Right renal cortex interstitium (tissue), 3 donors: ENCODE data around the gene AOPEP. TPM values are rescaled to one million over a fixed set of nuclear protein-coding genes. Genes with fewer than 3 reads are reported as not detected.

Experiments used
- DNase-seq, 3 donors: peaks; one replicate each; pipeline ENCODE4 v3.0.0-alpha.2; 2013; ENCODE audit warnings: low read depth in 3 of 3, low spot score in 2 of 3
- polyA plus RNA-seq, 3 donors: library from polyadenylated mRNA; unstranded; fragments of 120-200 nt; gene quantifications; one replicate each; pipeline ENCODE4 v1.2.1, GENCODE V29; 2013; ENCODE audit not compliant: insufficient read length in 3 of 3

AOPEP gene
- polyA plus RNA-seq, 3 donors: 47.3 to 58.7 (median 51.8) TPM

DNA sequence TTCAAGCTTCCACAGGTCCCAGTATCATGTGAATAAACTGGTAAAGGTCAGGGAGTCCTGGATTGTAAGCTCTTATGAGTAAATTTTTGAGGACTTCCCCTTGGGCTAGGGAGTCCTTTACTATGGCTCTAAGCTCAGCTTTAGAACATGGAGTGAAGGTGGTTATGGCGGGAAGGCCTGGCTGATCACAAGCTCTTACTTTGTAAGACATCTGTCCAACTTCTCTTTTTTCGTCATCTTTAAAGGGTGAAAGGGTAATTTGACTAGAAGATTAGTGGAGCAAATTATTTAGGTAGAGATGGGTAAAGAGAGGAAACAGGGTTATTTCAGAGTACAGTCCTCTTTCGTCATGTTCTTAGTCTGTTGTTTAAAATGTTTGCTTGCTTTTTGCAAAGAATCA is 155.4 kb downstream of the AOPEP start:
- DNase-seq: no peak

DNA sequence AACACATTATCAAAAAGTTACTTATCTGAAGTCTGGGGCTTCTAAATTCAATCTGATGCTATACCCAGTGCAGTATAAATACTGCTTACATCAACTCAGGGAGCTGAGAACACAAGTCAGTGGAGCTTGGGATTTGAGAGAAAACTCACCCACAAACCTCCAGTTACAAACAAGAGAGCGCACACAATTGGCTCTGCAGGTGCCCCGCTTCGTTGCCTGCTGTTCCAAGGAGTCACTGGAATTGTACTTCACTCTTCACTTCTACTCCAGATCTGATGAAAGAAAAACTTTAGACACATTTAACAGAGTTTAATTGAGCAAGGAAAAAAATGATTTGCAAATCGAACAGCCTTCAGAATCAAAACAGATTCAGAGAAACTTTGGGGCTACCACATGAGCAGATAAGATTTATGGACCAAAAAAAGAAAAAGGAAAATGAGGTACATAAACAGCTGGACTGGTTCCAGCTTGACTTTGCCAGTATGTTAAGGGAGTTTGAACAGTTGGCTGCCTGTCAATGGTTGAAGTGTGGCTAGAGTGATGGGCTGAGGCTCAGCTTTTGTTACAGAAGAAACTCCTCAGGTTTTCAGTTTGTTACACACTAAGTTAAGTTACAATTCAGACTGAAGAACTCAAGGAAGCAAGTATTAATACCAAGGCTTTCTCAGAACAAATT is 156.6 kb downstream of the AOPEP start:
- no peak for DNase-seq

DNA sequence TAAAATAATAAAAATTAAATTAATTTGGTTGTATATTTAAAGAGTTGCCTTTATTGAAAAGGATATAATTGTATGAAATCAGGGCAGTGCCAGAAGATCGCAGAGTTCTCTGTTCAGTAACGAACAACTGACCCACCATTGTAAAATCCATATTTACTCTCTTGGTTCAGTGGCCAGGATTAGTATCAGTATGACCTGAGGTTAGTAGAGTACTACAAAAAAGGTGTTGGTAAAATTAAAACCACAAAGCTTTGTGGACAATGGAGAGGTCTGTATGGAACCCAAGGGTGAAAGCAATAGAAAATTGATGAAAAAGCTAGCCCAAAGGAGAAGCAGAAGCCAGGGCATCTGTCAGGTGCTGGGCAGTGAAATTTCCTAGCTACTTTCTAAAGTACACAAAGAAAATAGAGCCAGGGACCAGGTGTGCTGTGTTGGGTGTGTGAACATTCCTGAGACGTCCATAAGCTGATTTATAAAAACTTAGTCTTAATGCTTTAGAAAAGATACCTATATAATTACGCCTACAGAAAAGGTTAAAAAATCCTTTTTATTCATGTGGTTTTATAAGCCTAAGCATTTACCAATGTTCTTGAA is 159.5 kb downstream of the AOPEP start:
- DNase-seq: no peak

DNA sequence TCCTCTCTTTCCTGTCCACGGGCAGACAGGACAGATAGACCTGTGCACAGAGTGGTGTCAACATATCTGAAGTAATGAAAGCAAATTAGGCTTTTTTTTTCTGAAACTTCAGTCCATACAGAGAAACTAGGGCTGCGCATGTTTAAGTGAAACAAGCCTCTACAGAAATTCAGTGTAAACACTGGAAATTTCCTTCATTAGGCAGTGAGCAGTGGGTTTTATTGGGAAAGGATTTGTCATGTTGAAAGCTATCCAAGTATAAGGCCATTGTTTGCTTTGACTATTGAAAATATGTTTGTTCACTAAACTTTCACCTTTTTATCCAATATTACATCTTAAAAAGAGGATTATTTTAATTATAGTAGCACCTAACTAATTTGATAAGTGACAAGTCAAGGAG is 161.2 kb downstream of the AOPEP start:
- DNase-seq: no peak

DNA sequence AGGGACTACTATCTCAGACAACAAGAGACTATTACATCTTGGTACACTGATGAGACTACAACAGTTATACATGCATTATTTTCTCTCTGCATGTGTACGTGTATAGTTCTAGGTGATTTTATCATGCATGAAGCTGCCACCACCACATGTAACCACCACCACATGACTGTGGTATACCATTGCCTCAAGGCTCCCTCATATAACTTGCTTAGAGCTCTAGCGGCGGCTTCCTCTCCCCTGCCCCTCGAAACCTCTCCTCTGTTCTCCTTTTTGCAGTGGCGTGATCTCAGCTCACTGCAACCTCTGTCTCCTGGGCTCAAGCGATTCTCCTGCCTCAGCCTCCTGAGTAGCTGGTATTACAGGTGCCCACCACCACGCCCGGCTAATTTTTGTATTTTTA is 162.3 kb downstream of the AOPEP start:
- no peak for DNase-seq

DNA sequence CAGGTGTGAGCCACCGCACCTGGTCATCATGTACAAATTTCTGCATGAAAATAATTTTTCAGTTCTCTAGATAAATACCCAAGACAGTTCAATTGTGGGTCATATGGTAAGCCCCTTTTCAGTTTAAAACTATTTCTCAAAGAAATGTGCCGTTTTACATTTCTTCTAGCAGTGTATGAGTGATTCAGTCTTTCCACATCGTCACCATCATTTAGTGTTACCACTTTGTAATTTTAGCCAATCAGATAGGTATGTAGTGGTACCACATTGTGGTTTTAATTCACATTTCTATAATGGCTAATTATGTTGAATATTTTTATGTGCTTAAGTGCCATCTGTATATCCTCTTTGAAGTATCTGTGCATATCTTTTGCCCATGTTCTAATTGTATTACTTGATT is 163.1 kb downstream of the AOPEP start:
- no peak for DNase-seq

DNA sequence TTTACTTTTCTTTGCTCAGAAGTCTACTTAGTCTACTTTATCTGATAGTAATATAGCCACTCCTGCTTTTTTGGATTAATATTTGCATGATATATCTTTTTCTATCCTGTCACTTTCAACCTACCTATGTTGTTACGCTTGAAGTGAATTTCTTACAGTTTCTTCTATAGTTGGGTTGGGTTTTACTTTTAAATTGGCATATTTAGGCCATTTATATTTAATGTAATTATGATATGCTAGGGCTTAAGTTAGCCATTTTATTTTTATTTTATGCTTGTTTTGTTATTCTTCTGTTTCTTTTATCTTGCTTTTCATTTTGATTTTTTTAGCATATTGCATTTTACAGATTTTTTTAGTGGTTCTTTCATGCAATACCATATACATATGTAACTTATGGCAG is 164.7 kb downstream of the AOPEP start:
- DNase-seq: no peak

DNA sequence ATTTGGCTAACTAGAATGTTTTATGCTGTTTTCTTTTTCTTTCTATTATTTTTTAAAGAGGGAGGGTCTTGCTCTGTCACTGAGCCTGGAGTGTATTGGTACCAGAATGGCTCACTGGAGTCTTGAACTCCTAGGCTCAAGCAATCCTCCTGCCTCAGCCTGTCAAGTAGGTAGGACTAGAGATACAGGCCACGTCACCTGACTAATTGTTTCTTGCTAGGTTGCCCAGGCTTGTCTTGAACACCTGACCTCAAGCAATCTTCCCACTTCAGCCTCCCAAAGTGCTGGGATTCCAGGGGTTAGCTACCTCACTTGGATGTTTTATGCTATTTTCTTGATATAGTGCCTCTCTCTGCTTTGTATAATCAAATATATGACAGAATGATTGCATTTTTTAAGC is 166.2 kb downstream of the AOPEP start:
- no peak for DNase-seq

DNA sequence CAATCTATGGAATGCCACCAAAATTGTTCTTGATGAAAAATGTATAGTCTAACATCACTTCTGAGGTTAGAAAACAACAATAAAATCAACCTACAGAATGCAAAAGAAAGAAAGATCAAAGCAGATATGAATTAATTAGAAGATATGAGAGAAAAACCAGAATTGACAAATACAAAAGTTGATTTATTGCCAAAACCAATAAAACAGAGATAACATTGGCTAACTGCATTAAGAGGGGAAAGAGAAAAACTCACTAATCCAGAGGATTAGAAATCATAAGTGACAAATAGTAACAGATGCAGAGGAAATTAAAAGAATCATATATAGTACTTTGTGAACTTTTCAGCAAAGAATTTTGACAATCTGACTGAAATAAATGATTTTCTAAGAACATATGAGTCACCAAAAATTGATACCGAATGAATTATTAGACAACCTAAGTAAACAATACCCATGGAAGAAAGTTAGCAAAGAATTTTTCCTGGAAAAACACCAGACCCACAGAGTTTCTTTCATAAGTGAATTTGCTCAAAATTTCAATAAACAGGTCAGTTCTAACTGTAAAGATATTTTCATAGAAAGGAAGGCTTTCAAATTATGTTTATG is 167.7 kb downstream of the AOPEP start:
- no peak for DNase-seq

DNA sequence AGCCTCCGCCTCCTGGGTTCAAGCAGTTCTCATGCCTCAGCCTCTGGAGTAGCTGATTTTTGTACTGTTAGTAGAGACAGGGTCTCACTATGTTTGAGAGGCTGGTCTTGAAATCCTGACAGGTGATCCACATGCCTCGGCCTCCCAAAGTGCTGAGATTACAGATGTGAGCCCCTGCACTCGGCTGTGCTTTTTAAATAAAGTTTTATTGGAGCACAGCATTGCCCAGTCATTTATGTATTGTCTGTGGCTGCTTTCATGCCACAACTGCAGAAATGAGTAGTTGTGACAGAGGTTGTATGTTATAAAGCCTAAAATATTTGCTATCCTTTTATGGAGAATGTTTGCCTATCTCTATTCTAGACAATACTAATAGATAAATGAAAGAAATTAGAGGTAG is 169.2 kb downstream of the AOPEP start:
- DNase-seq: no peak

DNA sequence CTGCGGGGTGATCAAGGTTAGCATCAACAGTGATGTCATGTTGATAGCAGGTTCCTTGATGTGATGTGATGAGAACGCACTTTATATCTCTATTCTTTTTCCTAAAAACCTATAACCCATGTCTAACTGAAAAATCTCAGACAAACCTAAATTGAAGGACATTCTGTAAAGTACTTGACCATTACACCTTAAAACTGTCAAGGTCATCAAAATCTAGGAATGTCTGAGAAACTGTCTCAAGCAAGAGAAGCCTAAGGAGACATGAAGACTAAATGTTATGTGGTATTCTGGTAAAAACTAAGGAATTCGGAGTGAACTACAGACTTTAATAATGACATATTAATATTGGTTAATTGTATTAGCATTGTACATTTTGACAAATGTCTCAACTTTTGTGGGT is 170.0 kb downstream of the AOPEP start:
- no peak for DNase-seq

DNA sequence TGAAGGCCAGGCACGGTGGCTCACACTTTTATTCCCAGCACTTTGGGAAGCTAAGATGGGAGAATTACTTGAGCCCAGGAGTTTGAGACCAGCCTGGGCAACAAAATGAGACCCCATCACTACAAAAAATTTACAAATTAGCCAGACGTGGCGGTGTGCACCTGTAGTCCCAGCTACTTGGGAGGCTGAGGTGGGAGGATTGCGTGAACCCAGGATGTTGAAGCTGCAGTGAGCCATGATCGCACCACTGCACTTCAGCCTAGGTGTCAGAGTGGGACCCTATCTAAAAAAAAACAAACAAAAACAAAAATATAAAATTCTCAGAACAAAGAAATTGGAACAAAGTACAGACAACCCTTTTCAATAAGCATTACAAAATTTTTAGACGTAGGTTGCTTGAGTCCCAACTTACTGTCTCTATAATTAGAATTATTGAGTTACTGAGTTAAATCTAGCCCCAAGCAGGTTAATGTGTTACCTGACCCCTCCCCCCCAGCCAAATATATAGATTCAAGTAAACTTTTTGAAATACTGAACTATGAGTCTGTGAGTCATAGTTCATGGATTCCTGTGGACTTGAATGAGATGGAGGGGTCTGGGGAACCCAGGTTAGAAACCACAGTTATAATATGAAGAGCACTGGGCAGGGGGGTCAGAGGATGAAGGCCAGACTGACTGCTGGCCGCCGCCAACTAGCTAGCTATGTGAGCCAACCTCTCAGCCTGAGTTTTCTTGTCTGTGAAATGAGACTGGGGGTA is 173.1 kb downstream of the AOPEP start:
- no peak for DNase-seq

DNA sequence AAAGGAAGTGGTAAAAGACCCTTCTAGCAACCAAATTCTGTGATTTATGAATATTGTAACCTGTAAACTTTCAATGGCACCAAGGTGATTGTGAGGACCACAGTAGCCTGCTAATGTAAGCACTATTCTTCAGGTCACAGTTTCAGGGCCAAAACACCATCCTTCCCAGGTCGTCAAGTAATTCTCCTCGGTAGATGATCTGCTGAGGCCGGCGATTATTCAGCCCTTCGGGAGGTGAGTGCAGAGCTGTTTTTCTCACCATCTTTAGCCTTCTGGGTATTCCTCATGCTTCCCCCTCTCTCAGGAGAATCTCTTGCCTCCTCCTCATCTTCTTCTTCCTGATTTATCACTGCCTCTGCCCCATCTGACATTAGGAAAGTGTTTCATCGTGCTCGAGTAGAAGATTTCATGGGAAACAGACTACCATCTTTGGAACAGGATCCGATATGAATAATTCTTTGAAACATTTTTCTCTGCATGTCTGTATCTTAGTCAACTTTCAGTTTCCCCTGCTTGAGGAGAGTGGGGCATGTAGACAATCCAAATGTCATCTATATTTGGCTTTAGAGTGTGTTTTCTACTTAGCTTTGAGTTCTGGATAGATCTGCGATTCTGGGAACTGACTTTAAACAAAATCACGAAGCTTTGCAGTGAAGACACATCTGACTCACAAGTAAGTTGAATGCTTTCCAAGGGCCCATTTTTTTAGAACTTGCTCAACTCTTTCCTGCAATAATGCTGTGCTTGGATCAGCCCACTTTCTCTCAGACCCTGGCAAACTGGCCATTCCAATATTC is 173.9 kb downstream of the AOPEP start:
- DNase-seq: no peak

DNA sequence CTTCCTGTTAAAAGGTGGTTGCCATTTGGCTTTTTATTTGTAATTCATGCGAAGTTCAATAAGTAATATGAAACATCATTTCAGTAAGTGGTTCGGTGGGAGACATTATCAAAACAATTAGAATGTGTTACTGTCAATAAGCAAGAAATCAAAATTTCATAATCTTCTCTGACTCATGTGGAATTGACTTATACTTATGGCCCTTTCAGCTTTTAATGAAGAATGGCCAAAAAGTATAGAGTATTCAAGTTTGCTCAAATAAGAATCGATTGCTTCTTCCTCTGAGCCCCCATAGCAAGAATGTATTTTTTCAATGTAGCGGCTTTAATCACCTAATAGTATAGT is 174.5 kb downstream of the AOPEP start:
- DNase-seq: no peak

DNA sequence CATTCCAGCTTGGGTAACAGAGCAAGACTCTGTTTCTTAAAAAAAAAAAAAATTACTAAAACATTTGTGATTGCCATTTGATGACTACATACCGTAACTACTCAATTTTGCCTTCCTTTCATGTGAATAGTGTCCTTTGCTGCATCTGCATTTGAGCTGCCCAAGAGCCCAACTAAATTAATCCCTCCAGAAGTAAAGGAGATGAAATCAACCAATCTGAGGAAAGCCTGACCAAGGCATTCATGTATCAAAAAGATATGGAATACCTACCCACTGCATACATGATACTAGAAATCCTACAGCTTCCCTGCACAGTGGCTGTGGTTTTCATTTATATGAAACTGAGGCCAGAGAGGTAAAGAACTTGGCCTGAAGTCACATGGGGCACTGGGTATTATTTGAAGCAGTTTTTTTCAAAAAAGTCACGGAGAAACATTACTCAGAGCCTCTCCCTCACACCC is 177.5 kb downstream of the AOPEP start:
- no peak for DNase-seq

DNA sequence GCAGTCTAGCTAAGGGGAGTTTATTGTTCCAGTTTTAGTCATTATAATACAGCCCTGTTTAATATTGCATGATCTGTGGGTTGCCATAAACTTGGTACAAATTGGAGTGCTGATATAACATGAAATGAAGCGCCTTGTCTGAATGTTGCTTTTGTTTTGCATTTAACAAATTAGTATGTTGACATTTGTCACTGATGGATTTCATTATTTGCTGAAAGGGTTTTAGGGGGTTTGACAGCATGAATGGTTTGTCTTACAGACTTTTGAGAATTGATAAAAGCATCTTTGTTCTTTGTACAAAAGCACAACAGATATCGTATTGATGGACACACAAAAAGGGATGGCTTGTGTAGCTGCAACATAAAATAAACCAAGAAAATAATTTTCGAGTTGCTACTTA is 178.3 kb downstream of the AOPEP start:
- DNase-seq: no peak

DNA sequence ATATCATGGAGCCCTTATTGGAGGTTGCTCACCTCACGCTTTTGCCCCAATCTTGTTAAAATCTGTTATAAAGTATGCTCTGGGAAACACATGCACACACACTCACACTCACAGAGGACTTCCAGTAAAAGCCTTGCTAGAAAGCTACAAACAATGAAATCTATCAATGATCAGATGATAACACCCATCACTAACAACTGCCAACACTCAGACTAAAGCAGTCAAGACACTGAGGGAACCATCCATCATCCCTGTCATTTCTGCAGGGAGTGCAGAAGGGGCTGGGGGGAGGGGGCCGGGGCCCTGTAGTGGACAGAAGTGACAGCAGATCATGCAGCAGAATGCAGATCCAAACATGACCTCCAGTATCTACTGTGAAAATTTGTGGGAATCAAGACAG is 179.1 kb downstream of the AOPEP start:
- DNase-seq: no peak

DNA sequence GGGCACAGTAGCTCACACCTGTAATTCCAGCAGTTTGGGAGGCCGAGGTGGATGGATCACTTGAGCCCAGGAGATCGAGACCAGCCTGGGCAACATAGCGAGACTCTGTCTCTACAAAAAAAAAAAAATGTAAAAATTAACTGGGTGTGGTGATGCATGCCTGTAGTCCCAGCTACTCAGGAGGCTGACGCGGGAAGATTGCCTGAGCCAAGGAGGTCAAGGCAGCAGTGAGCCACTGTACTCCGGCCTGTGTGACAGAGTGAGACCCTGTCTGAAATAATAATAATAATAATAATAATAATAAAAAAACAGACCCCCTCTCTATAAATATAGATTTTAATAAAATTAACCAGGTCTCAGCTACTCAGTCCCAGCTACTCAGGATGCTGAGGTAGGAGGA is 179.7 kb downstream of the AOPEP start:
- no peak for DNase-seq

DNA sequence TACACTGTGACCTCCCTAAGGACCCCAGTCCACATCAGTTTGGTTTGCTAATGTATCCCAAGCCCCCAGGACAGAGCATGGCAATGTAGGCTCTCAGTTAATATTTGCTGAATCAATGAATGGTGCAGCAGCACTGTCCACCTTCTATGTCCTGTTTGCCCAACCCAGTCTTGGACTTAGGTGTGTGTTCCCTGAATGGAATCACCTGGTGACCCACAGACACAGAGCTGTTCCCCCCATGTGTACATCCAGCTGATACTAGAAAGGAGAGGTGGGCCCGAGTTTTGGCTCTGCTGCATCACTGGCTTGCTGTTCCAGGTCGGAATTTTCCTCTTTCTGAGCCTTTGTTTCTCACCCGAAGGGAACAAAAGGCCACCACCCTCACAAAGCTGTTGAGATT is 180.2 kb downstream of the AOPEP start:
- no peak for DNase-seq

DNA sequence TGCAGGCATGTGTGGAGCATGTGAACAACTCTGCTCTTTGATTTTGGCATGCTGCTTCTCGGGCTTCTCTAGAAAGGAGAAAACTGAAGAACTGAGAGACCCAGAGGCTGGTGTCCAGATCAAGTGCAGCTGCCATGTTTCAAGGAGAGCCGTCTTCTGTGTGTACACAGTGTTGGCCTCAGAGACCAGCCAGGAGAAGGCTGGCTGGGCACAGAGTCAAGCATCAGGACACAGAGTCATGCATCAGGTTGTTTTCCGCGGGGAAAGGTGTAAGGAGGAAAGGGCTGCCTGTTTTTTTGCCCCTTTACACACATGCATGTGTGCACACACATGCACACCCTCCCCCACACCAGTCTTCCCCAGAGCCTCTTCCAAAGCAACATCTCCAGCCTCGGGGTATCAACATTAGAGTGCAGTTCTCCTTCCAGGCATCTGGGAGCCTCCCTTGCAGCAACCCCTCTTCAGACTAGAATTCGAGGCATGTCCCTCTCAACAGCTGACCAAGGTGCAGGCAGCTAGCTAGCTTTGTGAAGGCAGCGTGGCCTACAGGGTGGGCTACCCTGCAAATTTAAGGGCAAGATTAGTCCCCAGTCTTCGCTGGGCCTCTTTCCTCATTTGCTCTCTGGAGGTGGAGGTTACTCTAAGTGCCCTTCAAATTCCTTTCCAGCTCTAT is 180.9 kb downstream of the AOPEP start:
- DNase-seq: no peak
